ENCODE results near the gene LANCL1.
A peak's percentile ranks its signal among the peaks of the same experiment; 100 is the strongest.

LANCL1 gene

GRCh38 chr2:210476194-210477128, at the start of gene LANCL1:
LANCL1 (minus strand) TSS chr2:210476759; CDS start chr2:210476396, 363 bp downstream.
- DNase-seq: peak; percentile 30

GRCh38 chr2:210524533-210524932, 48.0 kb upstream of the LANCL1 start:
- DNase-seq: no peak

GRCh38 chr2:210523650-210524289, 47.2 kb upstream of the LANCL1 start:
- no peak for DNase-seq

- DNase-seq: no peak
These were observed 45.8 kb upstream of the LANCL1 start for GRCh38 chr2:210522399-210522798.

DNA sequence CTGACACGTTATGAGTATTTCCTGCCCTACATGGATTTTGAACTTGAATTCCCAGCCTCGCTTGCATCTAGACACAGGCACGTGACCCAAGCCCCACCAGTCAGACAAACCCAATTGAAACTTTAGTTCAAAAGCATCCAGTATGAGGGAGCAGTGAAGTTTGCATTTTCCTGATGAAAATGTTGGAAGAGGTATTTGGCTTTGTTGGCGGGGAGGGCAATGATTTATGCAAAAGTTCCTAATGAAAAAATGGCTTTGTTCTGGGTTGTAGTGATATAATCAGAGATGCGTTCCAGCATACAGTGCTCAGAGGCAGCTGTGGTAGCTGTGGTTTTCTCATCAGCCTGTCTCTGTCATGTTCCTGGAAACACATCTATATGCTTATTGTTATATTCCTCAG, 43.0 kb upstream of the LANCL1 start:
- DNase-seq: no peak

DNA sequence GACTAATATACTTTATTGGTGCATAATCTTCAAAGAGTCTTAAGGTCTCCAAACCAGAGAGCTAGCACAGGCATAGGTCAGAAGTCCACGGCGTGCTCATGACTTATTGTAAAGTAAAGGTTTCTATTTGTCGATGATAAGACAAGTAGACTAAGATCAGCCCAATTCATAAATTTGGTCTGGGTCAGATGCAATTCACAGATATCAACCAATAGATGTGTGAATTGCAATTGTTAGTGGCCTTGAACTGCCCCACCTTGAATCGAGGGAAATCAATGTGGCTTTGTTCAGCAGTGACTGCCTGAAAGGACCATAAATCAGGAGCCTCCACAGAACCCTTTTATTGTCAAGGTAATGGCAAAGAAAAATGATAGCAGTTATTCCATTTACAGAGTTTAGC, 40.7 kb upstream of the LANCL1 start:
- no peak for DNase-seq

GRCh38 chr2:210515911-210516310, 39.4 kb upstream of the LANCL1 start:
- DNase-seq: no peak

DNA sequence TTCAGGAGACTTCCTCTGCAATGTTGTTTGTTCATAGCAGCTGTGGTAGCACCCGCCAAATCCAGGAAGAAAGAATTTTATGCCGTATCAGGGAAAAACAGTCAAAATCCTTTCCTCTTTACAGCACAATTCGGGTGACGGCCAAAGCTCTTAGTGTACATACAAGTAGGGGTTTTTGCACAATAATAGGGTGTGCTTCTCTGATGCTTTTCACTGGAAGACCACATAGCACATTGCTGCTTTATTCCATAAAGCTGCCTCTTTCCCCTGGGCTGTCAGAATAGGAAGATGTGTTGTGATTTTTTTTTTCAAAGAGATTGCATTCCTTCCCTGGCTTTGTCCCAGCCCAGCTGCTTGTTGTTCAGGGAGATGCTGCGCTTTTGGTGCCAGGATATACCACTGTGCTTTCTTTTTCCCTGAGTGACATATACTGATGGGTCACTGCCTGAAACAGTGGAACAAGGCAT, 27.2 kb upstream of the LANCL1 start:
- DNase-seq: no peak

DNA sequence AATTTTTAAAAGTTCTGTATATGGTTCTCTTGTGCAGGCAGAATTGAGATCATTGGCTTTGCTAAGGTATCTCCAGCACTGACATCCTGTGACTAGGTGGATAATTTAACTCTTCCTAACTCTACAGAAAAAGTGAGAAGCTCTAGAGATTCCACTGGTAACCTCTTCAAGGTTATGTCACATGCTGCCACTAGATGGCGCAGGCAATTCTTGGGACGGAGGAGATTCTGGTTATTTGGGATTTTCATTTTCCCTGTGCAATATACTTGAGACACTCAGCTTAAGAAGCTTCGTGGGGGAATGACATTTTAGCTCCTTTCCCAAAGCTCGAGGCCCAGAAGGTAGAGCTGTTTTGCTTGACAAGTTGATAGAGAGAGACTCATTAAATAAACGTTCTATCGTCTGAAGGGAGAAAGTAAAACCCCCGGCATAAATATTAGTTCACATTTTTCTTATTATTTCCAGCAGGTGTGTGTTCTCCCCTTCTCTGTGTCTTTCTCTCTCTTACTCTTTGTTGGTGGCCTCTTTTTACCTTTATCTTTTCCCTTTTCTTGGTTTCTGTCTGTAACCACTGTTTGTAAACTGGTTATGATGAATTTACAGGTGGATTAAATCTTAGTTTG, 26.6 kb upstream of the LANCL1 start:
- DNase-seq: no peak

DNA sequence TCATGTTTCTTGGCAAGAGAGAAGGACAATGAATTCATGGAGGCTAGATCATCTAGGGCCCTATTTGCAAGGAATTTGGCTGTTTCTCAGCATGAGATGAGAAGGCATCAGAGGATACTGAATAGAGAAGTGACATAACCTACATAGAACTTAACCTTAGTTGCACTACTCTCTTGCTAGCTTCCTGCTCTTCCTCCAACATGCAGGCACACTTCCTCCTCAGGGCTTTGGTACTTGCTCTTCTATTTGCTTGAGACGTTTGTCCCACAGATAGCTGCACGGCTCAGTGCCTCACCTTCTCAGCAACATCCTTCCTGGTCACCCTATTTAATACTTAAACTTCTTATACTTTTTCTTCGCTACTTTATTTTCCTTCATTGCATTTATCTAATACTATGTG, 20.0 kb upstream of the LANCL1 start:
- DNase-seq: no peak

- no peak for DNase-seq
These were observed 17.0 kb upstream of the LANCL1 start for GRCh38 chr2:210493528-210493927.

DNA sequence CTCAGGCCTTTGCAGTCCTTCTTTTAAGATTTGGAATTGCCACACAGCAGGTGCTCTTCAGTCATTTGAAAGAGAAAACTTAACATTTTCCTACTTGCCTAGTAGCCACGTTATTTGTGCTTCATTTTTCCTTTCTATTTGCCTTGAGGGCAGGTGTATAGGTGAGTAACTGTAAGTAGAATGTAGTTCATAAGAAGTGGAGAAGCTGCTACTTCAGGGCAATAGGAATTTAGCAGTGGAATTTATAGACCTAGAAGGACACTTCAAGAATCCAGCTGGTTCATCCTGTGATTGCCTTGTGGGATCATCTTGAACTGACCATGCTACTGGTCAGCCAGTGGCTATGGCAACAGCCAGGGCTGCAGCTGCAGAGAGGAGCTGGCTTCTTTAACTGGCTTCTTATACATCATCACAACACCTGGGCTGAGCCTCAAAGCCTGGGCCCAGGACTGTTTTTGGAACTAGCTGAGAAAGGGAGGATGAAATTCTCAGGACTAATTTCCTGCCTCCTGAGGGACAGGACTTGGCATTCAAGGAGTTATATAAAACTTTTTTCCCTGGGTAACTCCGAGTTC, 5.1 kb upstream of the LANCL1 start:
- no peak for DNase-seq

DNA sequence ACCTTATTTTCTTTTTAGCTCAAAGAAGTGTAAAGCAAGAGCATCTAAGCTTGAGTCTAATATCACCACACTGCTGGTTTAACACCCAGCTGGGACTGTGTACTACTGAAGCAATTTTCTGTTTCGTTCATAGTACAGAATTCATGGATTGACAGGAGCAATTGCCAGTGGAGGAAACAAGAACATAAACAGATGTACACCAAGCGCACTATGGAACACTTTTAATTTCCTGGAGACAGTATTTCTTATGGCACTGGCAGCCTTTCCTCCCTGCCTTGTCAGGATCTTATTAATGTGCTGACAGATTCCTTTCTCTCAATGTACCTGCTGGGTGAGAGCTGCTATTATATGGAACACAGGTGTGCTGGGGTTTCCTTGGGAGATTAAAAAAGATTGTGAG, 4.2 kb upstream of the LANCL1 start:
- no peak for DNase-seq

DNA sequence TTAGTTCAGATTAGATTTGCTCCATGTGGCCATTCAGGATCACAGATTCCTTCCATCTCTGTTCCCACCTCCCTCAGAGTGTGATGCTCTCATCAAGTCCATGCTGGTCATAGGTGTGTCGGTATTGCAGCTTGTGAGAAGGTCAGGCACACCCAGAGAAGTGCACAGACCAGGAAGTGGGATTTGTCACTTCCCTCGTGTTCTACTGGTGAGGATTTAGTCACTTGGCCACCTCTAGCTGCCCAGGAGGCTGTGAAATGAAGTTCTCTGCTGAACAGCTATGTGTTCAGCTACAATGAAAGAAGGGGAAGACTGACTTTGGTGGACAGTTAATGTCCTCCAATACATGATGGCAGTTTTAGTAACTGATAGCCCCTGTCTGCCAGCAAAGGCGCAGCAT, 3.5 kb upstream of the LANCL1 start:
- DNase-seq: no peak

DNA sequence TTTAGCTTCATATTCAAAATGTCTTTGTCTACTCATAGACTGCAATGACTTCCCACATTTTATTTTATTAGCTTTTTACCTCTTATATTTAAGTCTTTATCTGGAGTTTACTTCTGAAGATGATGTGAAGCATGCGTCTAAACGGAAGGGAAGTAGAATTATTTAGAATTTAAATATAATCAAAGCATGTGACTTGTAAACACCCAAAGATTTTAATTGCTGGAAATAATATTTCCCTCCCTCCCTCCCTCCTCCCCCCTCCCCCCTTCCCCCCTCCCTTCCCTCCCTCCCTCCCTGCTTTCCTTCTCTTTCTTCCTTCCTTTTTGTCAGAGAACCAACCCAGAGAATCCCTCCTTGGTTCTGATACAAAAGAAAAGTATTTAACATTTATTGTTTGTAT, 2.1 kb upstream of the LANCL1 start:
- DNase-seq: no peak

DNA sequence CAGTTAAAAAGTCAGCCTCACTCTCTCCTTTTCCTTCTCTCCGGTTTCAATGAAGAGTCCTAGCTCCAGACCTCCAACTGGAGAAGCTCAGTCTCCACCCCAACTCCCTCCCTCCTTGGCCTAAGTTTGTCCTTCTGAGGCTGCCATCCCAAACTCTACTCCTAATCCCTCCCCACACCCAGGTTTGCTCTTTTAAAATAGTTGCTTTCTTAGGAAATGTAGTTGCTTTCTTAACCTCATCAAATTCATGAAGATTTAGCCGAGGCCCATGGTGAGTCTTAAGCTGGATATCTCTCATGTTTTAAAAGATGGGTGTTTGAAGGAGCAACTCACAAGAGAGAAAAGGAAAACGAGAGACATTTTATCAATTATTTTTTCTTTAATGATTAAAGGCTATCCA, 937 bp upstream of the LANCL1 start:
- DNase-seq: no peak

DNA sequence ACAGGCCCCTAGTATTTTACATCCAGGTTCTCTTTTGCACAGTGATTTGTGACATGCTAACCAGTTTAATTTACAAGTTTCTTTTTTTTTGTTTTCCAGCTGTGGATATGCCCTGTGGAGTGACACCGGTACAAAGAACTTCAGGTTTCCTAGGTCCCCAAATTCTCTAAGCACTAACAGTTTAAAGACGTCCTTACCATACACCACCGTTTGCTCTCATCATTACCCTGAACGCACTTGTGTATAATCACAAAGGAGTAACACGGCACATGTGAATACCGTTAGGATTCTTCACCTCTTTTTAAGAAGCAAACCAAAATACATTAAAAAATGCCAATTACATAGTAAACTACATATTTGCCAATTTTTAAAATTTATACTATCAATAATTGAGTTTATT, 853 bp downstream of the LANCL1 start:
- no peak for DNase-seq

DNA sequence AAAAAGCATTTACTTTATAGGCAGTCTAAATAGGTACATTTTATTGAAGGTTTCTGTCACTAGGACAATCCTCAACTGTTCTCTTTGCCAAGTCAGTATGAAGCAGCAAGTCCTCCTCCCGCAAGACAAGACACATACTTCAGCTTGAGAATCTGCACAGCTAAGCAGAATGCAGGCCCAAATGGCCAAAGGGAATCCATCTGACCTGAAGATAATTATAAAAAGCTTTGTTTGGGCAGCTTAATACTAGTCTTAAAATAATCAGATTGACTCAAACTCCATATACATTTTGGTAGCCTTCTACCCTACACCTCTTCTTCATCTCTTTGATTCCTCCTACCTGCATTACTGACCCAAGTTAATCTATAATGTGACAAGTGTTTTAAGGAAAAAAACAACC, 1.8 kb downstream of the LANCL1 start:
- DNase-seq: no peak

DNA sequence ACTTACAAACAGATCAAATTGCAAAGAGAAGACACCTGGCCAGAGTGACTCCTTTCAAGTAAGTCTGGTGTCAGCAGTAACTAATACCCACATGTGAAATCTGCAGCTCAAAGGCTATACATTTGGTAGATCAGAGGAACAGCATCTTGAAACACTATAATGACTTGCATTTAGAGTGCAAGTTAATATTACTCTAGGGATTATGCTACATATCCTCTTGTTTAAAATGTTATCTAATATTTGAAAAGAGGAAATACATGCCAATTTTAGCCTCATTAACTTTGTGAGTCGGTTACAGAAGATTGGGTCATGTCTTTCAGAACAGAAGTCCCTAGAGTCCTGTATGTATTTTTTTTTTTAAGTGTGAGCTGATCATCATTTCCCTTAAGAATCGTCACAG, 15.2 kb downstream of the LANCL1 start:
- no peak for DNase-seq

DNA sequence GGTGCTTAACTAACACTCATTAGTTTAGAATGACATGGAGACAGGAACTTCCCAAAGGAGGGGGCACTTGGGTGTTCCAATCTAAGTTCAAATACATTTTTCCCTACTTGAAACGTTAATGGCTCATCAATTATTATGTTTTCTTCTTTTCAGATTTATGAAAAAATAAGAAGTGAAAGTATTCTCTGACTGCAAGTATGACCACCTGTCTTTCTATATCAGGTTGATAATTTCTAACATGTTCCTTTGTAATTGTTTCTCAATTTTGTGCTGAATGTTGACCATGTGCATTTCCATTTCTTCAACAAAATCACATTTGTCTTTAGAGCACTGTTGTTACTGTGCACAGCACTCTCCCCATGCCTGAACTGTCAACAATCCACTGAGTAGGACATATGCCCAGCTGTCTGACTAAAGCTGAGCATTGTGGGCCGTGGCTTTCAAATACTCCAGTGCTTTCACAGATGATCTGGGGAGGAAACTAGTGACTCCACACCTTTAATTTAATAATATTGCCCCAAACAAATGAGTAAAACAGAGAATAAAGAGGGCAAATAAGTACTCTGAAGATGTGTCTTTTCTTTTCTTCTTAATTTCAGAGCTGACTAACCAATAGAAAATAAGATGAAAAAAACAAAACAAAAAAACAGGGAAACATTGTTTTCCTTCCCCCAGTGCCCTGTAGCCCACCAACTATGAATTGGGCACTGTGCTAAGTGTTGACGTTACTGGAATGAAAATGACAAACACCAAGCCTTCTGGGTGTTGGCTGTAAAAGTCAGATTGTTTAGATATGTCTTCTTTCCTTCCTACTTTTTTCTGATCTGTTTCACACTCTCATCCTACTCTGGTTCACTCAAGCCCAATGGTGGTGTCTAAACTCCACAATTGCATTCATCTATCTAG, 16.0 kb downstream of the LANCL1 start:
- no peak for DNase-seq

DNA sequence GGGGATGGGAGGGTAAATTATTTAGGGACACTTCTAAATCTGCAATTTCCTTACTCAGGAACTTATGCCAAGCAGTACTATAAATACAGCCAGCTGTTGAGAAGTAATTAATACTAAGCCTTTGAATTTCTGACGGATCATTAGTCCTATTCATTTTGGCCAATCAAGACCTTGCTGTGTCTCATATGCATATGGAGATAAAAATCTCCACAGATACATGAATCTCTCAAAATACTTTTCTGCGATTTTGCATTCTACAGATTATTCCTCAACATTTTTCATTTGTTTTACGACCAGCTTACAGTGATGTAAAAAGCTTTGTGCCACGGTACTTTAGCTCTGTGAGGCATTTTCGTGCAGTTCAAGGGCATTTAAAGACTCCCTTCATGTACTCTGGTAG, 16.7 kb downstream of the LANCL1 start:
- no peak for DNase-seq

- no peak for DNase-seq
These were observed 17.2 kb downstream of the LANCL1 start for GRCh38 chr2:210459407-210459806.

Measured in cortex of kidney (tissue), 1 donor.